PFSK-1 (cell line): ENCODE results near the gene CYREN.

Experiments
- FOXP2 ChIP-seq: optimal IDR thresholded peaks from 2 replicates; pipeline ENCODE3; 2011; ENCODE audit warnings: borderline replicate concordance, control low read depth, inconsistent platforms; ENCODE audit not compliant: insufficient read depth; ENCODE audit errors: extremely low read length, extremely low read depth
- POLR2AphosphoS5 ChIP-seq: IDR thresholded peaks from 2 replicates; pipeline ENCODE4 v1.6.1; 2012; ENCODE audit warnings: low read depth, mild to moderate bottlenecking, control low read depth, low read length, moderate library complexity
- REST ChIP-seq, 2 experiments: IDR thresholded peaks; 2 replicates each; pipeline versions ENCODE4 v1.6.1 to v1.8.0; 2011 to 2012; ENCODE audit warnings: low read depth in 2 of 2, low read length in 2 of 2, control low read depth in 1 of 2, inconsistent platforms in 1 of 2, mild to moderate bottlenecking in 1 of 2, moderate library complexity in 1 of 2; ENCODE audit not compliant: insufficient read depth in 1 of 2
- SIN3A ChIP-seq: IDR thresholded peaks from 2 replicates; pipeline ENCODE4 v1.6.1; 2012; ENCODE audit warnings: mild to moderate bottlenecking, low read length, moderate library complexity, borderline replicate concordance; ENCODE audit not compliant: insufficient read depth
- TAF1 ChIP-seq: IDR thresholded peaks from 2 replicates; pipeline ENCODE4 v1.6.1; 2012; ENCODE audit warnings: low read length, control low read depth, borderline replicate concordance; ENCODE audit not compliant: insufficient read depth

Gene CYREN

GRCh38 chr7:135200821-135201331, 30.4 kb upstream of the CYREN start:
- no peak for TF ChIP-seq SIN3A
- no peak for TF ChIP-seq REST (IDR thresholded peaks at IDR 0.05; ENCODE audit: insufficient read depth in 1 of 2, low read depth in 2 of 2, low read length in 2 of 2)
- no peak for TF ChIP-seq POLR2AphosphoS5
- no peak for TF ChIP-seq FOXP2
- TF ChIP-seq TAF1: no peak

GRCh38 chr7:135199439-135199838, 28.9 kb upstream of the CYREN start:
- TF ChIP-seq TAF1 (no peak), SIN3A (no peak), POLR2AphosphoS5 (no peak), FOXP2 (no peak), REST (IDR thresholded peaks at IDR 0.05; ENCODE audit: insufficient read depth in 1 of 2, low read depth in 2 of 2, low read length in 2 of 2) (no peak)

- no peak for TF ChIP-seq TAF1
- TF ChIP-seq POLR2AphosphoS5: no peak
- TF ChIP-seq SIN3A: no peak
- no peak for TF ChIP-seq REST (IDR thresholded peaks at IDR 0.05; ENCODE audit: insufficient read depth in 1 of 2, low read depth in 2 of 2, low read length in 2 of 2)
- TF ChIP-seq FOXP2: no peak
Observed at GRCh38 chr7:135197906-135198655, 27.6 kb upstream of the CYREN start.

GRCh38 chr7:135197343-135197742, 26.8 kb upstream of the CYREN start:
- TF ChIP-seq REST (IDR thresholded peaks at IDR 0.05; ENCODE audit: insufficient read depth in 1 of 2, low read depth in 2 of 2, low read length in 2 of 2) (no peak), SIN3A (no peak), POLR2AphosphoS5 (no peak), FOXP2 (no peak), TAF1 (no peak)
